GM12878 (cell line): ENCODE results near the gene SH2D3A. TPM values are rescaled to one million over a fixed set of nuclear protein-coding genes. Genes with fewer than 3 reads are reported as not detected.

Source experiments
- BCLAF1 ChIP-seq: fragments of 450-650 bp; IDR thresholded peaks from 2 replicates; pipeline ENCODE4 v1.6.1; 2017; ENCODE audit warnings: antibody characterized with exemption, mild to moderate bottlenecking, moderate library complexity
- CEBPZ ChIP-seq: fragments of 150-350 bp; IDR thresholded peaks from 2 replicates; pipeline ENCODE4 v1.6.1; 2016; ENCODE audit warnings: low read depth, low read length
- E4F1 ChIP-seq: fragments of 450-650 bp; IDR thresholded peaks from 2 replicates; pipeline ENCODE4 v1.6.1; 2018; ENCODE audit warnings: borderline replicate concordance, mild to moderate bottlenecking; ENCODE audit not compliant: partially characterized antibody
- EP300 ChIP-seq, 2 experiments: fragments of 150-350 bp in 1 of 2; IDR thresholded peaks; 2 replicates each; pipeline ENCODE4 v1.6.1; 2011 to 2012; ENCODE audit warnings: low read depth in 2 of 2, low read length in 2 of 2, borderline replicate concordance in 1 of 2, improper control_type of control experiment in 1 of 2, inconsistent platforms in 1 of 2; ENCODE audit not compliant: control insufficient read depth in 1 of 2
- EZH2 ChIP-seq: IDR thresholded peaks from 2 replicates; pipeline ENCODE4 v1.6.1; 2012; ENCODE audit warnings: low read depth, mild to moderate bottlenecking, control low read depth, inconsistent platforms, low read length, borderline replicate concordance; ENCODE audit not compliant: control insufficient read depth
- IKZF2 ChIP-seq, 2 experiments: fragments of 450-650 bp; IDR thresholded peaks; 2 replicates each; pipeline ENCODE4 v1.6.1; 2017; ENCODE audit warnings: mild to moderate bottlenecking in 2 of 2, moderate library complexity in 2 of 2
- JUND ChIP-seq: IDR thresholded peaks from 2 replicates; pipeline ENCODE4 v1.6.1; 2012; ENCODE audit warnings: low read depth, mild to moderate bottlenecking, low read length, improper control_type of control experiment, moderate library complexity
- KLF5 ChIP-seq: fragments of 450-650 bp; IDR thresholded peaks from 2 replicates; pipeline ENCODE4 v1.6.1; 2014; ENCODE audit warnings: mild to moderate bottlenecking; ENCODE audit not compliant: partially characterized antibody
- MYB ChIP-seq: fragments of 150-350 bp; IDR thresholded peaks from 2 replicates; pipeline ENCODE4 v1.6.1; 2014; ENCODE audit warnings: mild to moderate bottlenecking, low read depth, low read length, borderline replicate concordance
- NKRF ChIP-seq: fragments of 450-650 bp; conservative IDR thresholded peaks from 2 replicates; pipeline ENCODE4 v1.6.1; 2017; ENCODE audit warnings: mild to moderate bottlenecking, moderate library complexity
- RAD21 ChIP-seq: IDR thresholded peaks from 2 replicates; pipeline ENCODE4 v1.6.1; 2011; ENCODE audit warnings: mild to moderate bottlenecking, low read depth, low read length, moderate library complexity; ENCODE audit not compliant: insufficient read depth
- RELB ChIP-seq: fragments of 450-650 bp; IDR thresholded peaks from 2 replicates; pipeline ENCODE4 v1.6.1; 2017; ENCODE audit warnings: low read depth, mild to moderate bottlenecking, moderate library complexity
- RUNX3 ChIP-seq: IDR thresholded peaks from 2 replicates; pipeline ENCODE4 v1.6.1; 2012; ENCODE audit warnings: low read length, inconsistent platforms
- STAT3 ChIP-seq: IDR thresholded peaks from 2 replicates; pipeline ENCODE4 v1.6.1; 2011; ENCODE audit warnings: low read depth, low read length, improper control_type of control experiment
- polyA plus RNA-seq, 11 experiments: library from polyadenylated mRNA; depleted of rRNA in 4 of 11; unstranded in 6 of 11; stranded (reverse) in 5 of 11; fragments of >200 nt; fragmentation: Nextera tagmentation in 4 of 11; fragmentation: Illumina TruSeq in 1 of 11; extraction: Ambion mirVana in 4 of 11; extraction: Trizol in 1 of 11; gene quantifications; 1 replicate in 1 of 11; 2 replicates in 10 of 11; pipeline versions ENCODE4 v1.2.1 to v1.2.3, GENCODE V29; 2011 to 2016; ENCODE audit warnings: inconsistent platforms in 2 of 11, missing spikeins in 2 of 11, low read depth in 1 of 11
- total RNA-seq, 4 experiments: library from RNA; depleted of rRNA in 3 of 4; stranded (reverse); fragments of >200 nt in 3 of 4; fragmentation: Illumina TruSeq in 1 of 4; extraction: Trizol in 1 of 4; gene quantifications; 2 replicates each; pipeline versions ENCODE4 v1.2.1 to v1.2.3, GENCODE V29; 2013 to 2021

Gene SH2D3A
- total and polyA plus RNA-seq, 10 of the 15 experiments (the other 5 are each of a cell fraction or from before 2014, with no cell fraction given) = 0.77 to 24.4 (median 9.5) TPM

- TF ChIP-seq RELB = no peak
- TF ChIP-seq CEBPZ = no peak
- no peak for TF ChIP-seq KLF5
- no peak for TF ChIP-seq MYB
- no peak for TF ChIP-seq E4F1
- no peak for TF ChIP-seq NKRF
- TF ChIP-seq RUNX3 = peak; percentile 35; the same call in 1 of the 2 replicates
- no peak for TF ChIP-seq JUND
- TF ChIP-seq BCLAF1 = no peak
- peak; percentile 37 for TF ChIP-seq RAD21
- peak; percentile 15 to 52; a peak in 1 of 4 replicates for TF ChIP-seq IKZF2 (IDR thresholded peaks at IDR 0.05)
- TF ChIP-seq EP300 (IDR thresholded peaks at IDR 0.05; ENCODE audit: borderline replicate concordance in 1 of 2, control insufficient read depth in 1 of 2, low read depth in 2 of 2, low read length in 2 of 2) = no peak; a peak in 1 of 4 replicates
- no peak for TF ChIP-seq EZH2
- TF ChIP-seq STAT3 = peak; percentile 24; the same call in 1 of the 2 replicates
Measured at GRCh38 chr19:6772028-6772865, 5.0 kb upstream of the SH2D3A start, which contains the start of gene VAV1 (continued).
